H1 (cell line): ENCODE measurements around the gene PKDREJ. TPM values are rescaled to one million over a fixed set of nuclear protein-coding genes. Genes with fewer than 3 reads are reported as not detected.

Experiments used
- CTCF ChIA-PET: fragments of 300-600 bp; sonication (Branson Sonifier 250); formaldehyde crosslinking; loops from one replicate; lab custom pipeline; 2021; ENCODE audit not compliant: partially characterized antibody; lab: Charles Lee
- POLR2A ChIA-PET: fragments of 300-600 bp; sonication (Branson Sonifier 250); formaldehyde crosslinking; loops from one replicate; lab custom pipeline; 2021; ENCODE audit warnings: inconsistent platforms; ENCODE audit not compliant: partially characterized antibody; lab: Charles Lee
- DNase-seq, 2 experiments: peaks; one replicate each; pipeline versions ENCODE4 v3.0.0 to v3.0.0-alpha.2; 2010 to 2022; ENCODE audit warnings: low spot score in 2 of 2, low read depth in 1 of 2, mixed read lengths in 1 of 2
- FAIRE-seq: peaks from 2 replicates; lab custom pipeline; 2011; peaks lifted over from hg19 to GRCh38; lab: Jason Lieb, UNC
- H2AFZ ChIP-seq: 2 replicates; pipeline ENCODE4 v1.8.1; 2012; ENCODE audit warnings: low read length, inconsistent platforms
- H2AK5ac ChIP-seq: 2 replicates; pipeline ENCODE4 v1.6.1; 2013; ENCODE audit warnings: low read depth, low read length
- H2BK120ac ChIP-seq: replicated peaks from 2 replicates; pipeline ENCODE3; 2013; ENCODE audit warnings: low read depth, low read length, inconsistent platforms
- H2BK12ac ChIP-seq: 2 replicates; pipeline ENCODE4 v1.6.1; 2013; ENCODE audit warnings: low read depth, low read length
- H2BK15ac ChIP-seq: 2 replicates; pipeline ENCODE4 v1.6.1; 2013; ENCODE audit warnings: low read length
- H2BK20ac ChIP-seq: 2 replicates; pipeline ENCODE4 v1.6.1; 2013; ENCODE audit warnings: low read length
- H2BK5ac ChIP-seq: 2 replicates; pipeline ENCODE4 v1.6.1; 2013; ENCODE audit warnings: low read depth, low read length
- H3K14ac ChIP-seq: 2 replicates; pipeline ENCODE4 v1.6.1; 2013; ENCODE audit warnings: inconsistent platforms; ENCODE audit not compliant: insufficient read length
- H3K18ac ChIP-seq: 2 replicates; pipeline ENCODE4 v1.6.1; 2013; ENCODE audit warnings: low read length; ENCODE audit errors: extremely low read depth
- H3K23ac ChIP-seq: 2 replicates; pipeline ENCODE4 v1.6.1; 2013; ENCODE audit warnings: inconsistent platforms; ENCODE audit not compliant: insufficient read length
- H3K23me2 ChIP-seq: 2 replicates; pipeline ENCODE4 v1.6.1; 2013; ENCODE audit warnings: low read depth, low read length
- H3K27ac ChIP-seq: 2 replicates; pipeline ENCODE4 v1.6.1; 2011; ENCODE audit warnings: low read depth, low read length, inconsistent platforms
- H3K27me3 ChIP-seq, 4 experiments: replicated peaks in 1 of 4; 1 replicate in 1 of 4; 2 replicates in 3 of 4; pipeline versions ENCODE4 v1.6.1 to v1.8.1; 2011 to 2013; ENCODE audit warnings: low read length in 3 of 4, mild to moderate bottlenecking in 3 of 4, inconsistent platforms in 2 of 4, mixed read lengths in 2 of 4, moderate library complexity in 1 of 4; ENCODE audit not compliant: control insufficient read depth in 3 of 4, insufficient read depth in 3 of 4; ENCODE audit errors: extremely low read depth in 1 of 4
- H3K36me3 ChIP-seq, 4 experiments: 2 replicates each; pipeline versions ENCODE4 v1.6.1 to v1.8.1; 2011 to 2013; ENCODE audit warnings: mild to moderate bottlenecking in 4 of 4, low read length in 3 of 4, moderate library complexity in 2 of 4, control low read depth in 1 of 4, inconsistent platforms in 1 of 4; ENCODE audit not compliant: insufficient read depth in 4 of 4, control insufficient read depth in 2 of 4
- H3K4ac ChIP-seq: replicated peaks from 2 replicates; pipeline ENCODE3; 2013; ENCODE audit warnings: low read length, low read depth, mixed read lengths, inconsistent platforms; ENCODE audit not compliant: insufficient read length
- H3K4me1 ChIP-seq, 4 experiments: replicated peaks in 1 of 4; 1 replicate in 1 of 4; 2 replicates in 3 of 4; pipeline versions ENCODE4 v1.6.1 to v1.8.1; 2011 to 2013; ENCODE audit warnings: low read length in 3 of 4, inconsistent platforms in 2 of 4, mixed read lengths in 1 of 4; ENCODE audit not compliant: insufficient read depth in 4 of 4, control insufficient read depth in 3 of 4
- H3K4me2 ChIP-seq, 2 experiments: 2 replicates each; pipeline versions ENCODE4 v1.6.1 to v1.8.1; 2011 to 2013; ENCODE audit warnings: low read depth in 2 of 2, low read length in 2 of 2, control low read depth in 1 of 2, inconsistent platforms in 1 of 2, mild to moderate bottlenecking in 1 of 2; ENCODE audit not compliant: insufficient read depth in 1 of 2
- H3K4me3 ChIP-seq, 4 experiments: fragments of 200-600, 300-600 bp in 1 of 4; sonication (generic), shearing (Covaris generic), sonication (Bioruptor Twin) in 1 of 4; 2 replicates each; pipeline versions ENCODE4 v1.5.1 to v1.8.1; 2011 to 2016; ENCODE audit warnings: low read length in 4 of 4, low read depth in 3 of 4, control low read depth in 2 of 4, inconsistent platforms in 2 of 4, mild to moderate bottlenecking in 2 of 4, mixed read lengths in 1 of 4, moderate library complexity in 1 of 4; ENCODE audit not compliant: insufficient read depth in 2 of 4; ENCODE audit errors: extremely low read depth in 1 of 4
- H3K56ac ChIP-seq: replicated peaks from 2 replicates; pipeline ENCODE3; 2013; ENCODE audit warnings: low read depth, mild to moderate bottlenecking, mixed read lengths, low read length, inconsistent platforms; ENCODE audit not compliant: insufficient read length
- H3K79me1 ChIP-seq: 2 replicates; pipeline ENCODE4 v1.6.1; 2013; ENCODE audit warnings: low read depth, low read length, control low read depth
- H3K79me2 ChIP-seq, 2 experiments: 2 replicates each; pipeline versions ENCODE4 v1.6.1 to v1.8.1; 2012 to 2013; ENCODE audit warnings: low read length in 2 of 2, mild to moderate bottlenecking in 2 of 2, inconsistent platforms in 1 of 2; ENCODE audit not compliant: insufficient read depth in 2 of 2, control insufficient read depth in 1 of 2
- H3K9ac ChIP-seq, 4 experiments: replicated peaks in 1 of 4; 1 replicate in 1 of 4; 2 replicates in 3 of 4; pipeline versions ENCODE4 v1.6.1 to v1.8.1; 2011 to 2013; ENCODE audit warnings: low read depth in 3 of 4, low read length in 3 of 4, control low read depth in 2 of 4, mild to moderate bottlenecking in 2 of 4, moderate library complexity in 2 of 4, inconsistent platforms in 1 of 4; ENCODE audit errors: extremely low read depth in 1 of 4
- H3K9me3 ChIP-seq, 2 experiments: 2 replicates each; pipeline versions ENCODE4 v1.6.1 to v1.8.1; 2012 to 2013; ENCODE audit warnings: mild to moderate bottlenecking in 2 of 2, moderate library complexity in 2 of 2, control low read depth in 1 of 2, inconsistent platforms in 1 of 2, low read depth in 1 of 2, low read length in 1 of 2, mixed read lengths in 1 of 2; ENCODE audit not compliant: insufficient read depth in 2 of 2
- H4K20me1 ChIP-seq, 2 experiments: replicated peaks in 1 of 2; 2 replicates each; pipeline versions ENCODE3 to v1.8.1; 2011 to 2013; ENCODE audit warnings: inconsistent platforms in 2 of 2, low read length in 2 of 2, mild to moderate bottlenecking in 1 of 2; ENCODE audit not compliant: insufficient read depth in 2 of 2, control insufficient read depth in 1 of 2
- H4K5ac ChIP-seq: 2 replicates; pipeline ENCODE4 v1.6.1; 2013; ENCODE audit warnings: low read length, low read depth, mixed read lengths, inconsistent platforms; ENCODE audit not compliant: insufficient read length
- H4K8ac ChIP-seq: 2 replicates; pipeline ENCODE4 v1.8.0; 2013; ENCODE audit warnings: mild to moderate bottlenecking, moderate library complexity, low read length, inconsistent platforms; ENCODE audit not compliant: insufficient read depth; ENCODE audit errors: extremely low read depth
- H4K91ac ChIP-seq: replicated peaks from 2 replicates; pipeline ENCODE3; 2013; ENCODE audit warnings: low read length, mixed read lengths, inconsistent platforms; ENCODE audit not compliant: insufficient read length
- CBX8 ChIP-seq: fragments of 300-800, 300-1000 bp; sonication (generic); IDR thresholded peaks from 2 replicates; pipeline ENCODE4 v1.7.1; 2016; ENCODE audit warnings: low read depth, low read length, borderline replicate concordance
- TAF7 ChIP-seq: optimal IDR thresholded peaks from 2 replicates; pipeline ENCODE3; 2011; ENCODE audit warnings: low read depth, mild to moderate bottlenecking, inconsistent platforms, low read length, moderate library complexity, borderline replicate concordance
- WGBS, 2 experiments: shearing (Covaris generic) in 1 of 2; methylation state at CpG; one replicate each; pipeline versions ENCODE4 v1.1.6 to v1.1.7; 2013 to 2015; ENCODE audit warnings: low lambda C conversion rate in 2 of 2, mixed read lengths in 2 of 2, inconsistent platforms in 1 of 2, low coverage in 1 of 2, missing lambda C conversion rate in 1 of 2; ENCODE audit not compliant: insufficient replicate concordance in 2 of 2, insufficient coverage in 1 of 2, insufficient read length in 1 of 2; ENCODE audit errors: extremely low coverage in 1 of 2, missing lambda C conversion rate in 1 of 2; 5-methylcytosine and 5-hydroxymethylcytosine counted together
- polyA plus RNA-seq, 7 experiments: library from polyadenylated mRNA; depleted of rRNA in 3 of 7; stranded (reverse) in 5 of 7; unstranded in 2 of 7; fragments of >200 nt in 5 of 7; fragments of 200-250 nt in 2 of 7; gene quantifications; 1 replicate in 5 of 7; 2 replicates in 1 of 7; 4 replicates in 1 of 7; pipeline versions ENCODE4 v1.2.1 to v1.2.3, GENCODE V29; 2011 to 2013; ENCODE audit warnings: missing spikeins in 2 of 7, mixed read lengths in 2 of 7
- total RNA-seq: library from RNA; stranded (reverse); fragmentation: NEBNext Ultra II Directional; extraction: Animal tissue kit (Norgen Biotek cat#: 25700); gene quantifications from 2 replicates; pipeline ENCODE4 v1.2.1, GENCODE V29; 2021

PKDREJ gene
- total and polyA plus RNA-seq, 2 of the 8 experiments (the other 6 are each of a cell fraction or from before 2014, with no cell fraction given) = 0.02 to 0.04 TPM

GRCh38 chr22:46220921-46221320 is 42.2 kb downstream of the PKDREJ start:
- Histone ChIP-seq H4K20me1 (peaks cover 0 to 6% of the 10 kb centered on the region in 2 experiments), H3K4ac (no peak overlapping the region), H3K79me1 (no peaks in the 10 kb centered on the region; the same call in 1 of the 2 replicates), H4K8ac (no peak overlapping the region), H2BK20ac (no peak overlapping the region), H4K91ac (no peak overlapping the region), H3K4me1 (no peaks in the 10 kb centered on the region; a peak in 2 of 7 replicates), H3K79me2 (no peaks in the 10 kb centered on the region), H4K5ac (no peak overlapping the region), H3K18ac (no peak overlapping the region), H2BK120ac (no peak overlapping the region), H3K36me3 (no peaks in the 10 kb centered on the region), H3K9ac (no peak overlapping the region), H2BK15ac (no peak overlapping the region), H3K4me2 (no peak overlapping the region), H3K14ac (no peak overlapping the region), H2BK5ac (no peak overlapping the region), H3K27me3 (no peaks in the 10 kb centered on the region), H3K9me3 (no peaks in the 10 kb centered on the region), H3K27ac (no peak overlapping the region), H3K23ac (no peak overlapping the region), H3K56ac (no peak overlapping the region), H3K23me2 (no peaks in the 10 kb centered on the region), H2AK5ac (no peak overlapping the region), H3K4me3 (no peak overlapping the region), H2BK12ac (no peak overlapping the region), H2AFZ (no peak overlapping the region)
- POLR2A ChIA-PET = interaction anchor here (0.7 kb wide), 1 partner anchor 11 kb away, joined by 3 read pairs; no protein-coding TSS in a partner anchor
- WGBS, 2 experiments = 93% methylated on average over 4 of the region's 5 CpGs; no CpG with 5 or more reads in 1 of the 2 experiments
- CTCF ChIA-PET = no interaction called here
- no peak for FAIRE-seq
- DNase-seq = no peak
- TF ChIP-seq CBX8 = no peak
- no peak for TF ChIP-seq TAF7
